HK-2 (cell line): ENCODE data around the gene SEMA5A.
"Not testable (repeated sequence)": the region's sequence is repeated elsewhere in the genome, so short reads cannot be mapped to it uniquely, and the experiment has no call there.

Experiments used
- DNase-seq: peaks from one replicate; pipeline ENCODE4 v3.0.0-alpha.2; 2018; ENCODE audit not compliant: unreplicated experiment

SEMA5A gene

GRCh38 chr5:9361835-9362234 is 184.0 kb downstream of the SEMA5A start:
- DNase-seq = peak; percentile 59

GRCh38 chr5:9358961-9359685 is 186.8 kb downstream of the SEMA5A start:
- no peak for DNase-seq

- DNase-seq = no peak
Observed at GRCh38 chr5:9356351-9356825, 189.5 kb downstream of the SEMA5A start.

GRCh38 chr5:9354336-9355081 is 191.4 kb downstream of the SEMA5A start:
- DNase-seq = no peak

- not testable (repeated sequence) for DNase-seq
Observed at GRCh38 chr5:9353048-9353447, 192.8 kb downstream of the SEMA5A start.

GRCh38 chr5:9351546-9351945 is 194.3 kb downstream of the SEMA5A start:
- DNase-seq = no peak

- no peak for DNase-seq
Observed at GRCh38 chr5:9350301-9350797, 195.5 kb downstream of the SEMA5A start.

- DNase-seq = no peak
Observed at GRCh38 chr5:9348401-9348996, 197.4 kb downstream of the SEMA5A start.

GRCh38 chr5:9347541-9348295 is 198.2 kb downstream of the SEMA5A start:
- DNase-seq = no peak

- no peak for DNase-seq
Observed at GRCh38 chr5:9347032-9347431, 198.8 kb downstream of the SEMA5A start.

- DNase-seq = no peak
Observed at GRCh38 chr5:9344751-9345240, 201.1 kb downstream of the SEMA5A start.

- no peak for DNase-seq
Observed at GRCh38 chr5:9343146-9343850, 202.6 kb downstream of the SEMA5A start.

GRCh38 chr5:9342161-9342787 is 203.6 kb downstream of the SEMA5A start:
- DNase-seq = no peak

GRCh38 chr5:9340085-9340484 is 205.8 kb downstream of the SEMA5A start:
- DNase-seq = no peak

- no peak for DNase-seq
Observed at GRCh38 chr5:9339206-9339818, 206.6 kb downstream of the SEMA5A start.

- DNase-seq = no peak
Observed at GRCh38 chr5:9338796-9339195, 207.1 kb downstream of the SEMA5A start.

GRCh38 chr5:9337928-9338595 is 207.8 kb downstream of the SEMA5A start:
- DNase-seq = no peak

GRCh38 chr5:9335754-9336495 is 209.9 kb downstream of the SEMA5A start:
- DNase-seq = no peak

GRCh38 chr5:9335269-9335668 is 210.6 kb downstream of the SEMA5A start:
- DNase-seq = no peak
